AG04450 (cell line): ENCODE measurements around the gene TEX2. TPM values are rescaled to one million over a fixed set of nuclear protein-coding genes. Genes with fewer than 3 reads are reported as not detected.
"Not testable (repeated sequence)": the region's sequence is repeated elsewhere in the genome, so short reads cannot be mapped to it uniquely, and the experiment has no call there.

Experiments used
- CTCF ChIA-PET: fragments of 300-600, 350-600 bp; formaldehyde crosslinking; extraction: SDS; loops from one replicate; lab custom pipeline; 2022; ENCODE audit warnings: antibody characterized with exemption, inconsistent platforms; lab: Charles Lee
- POLR2A ChIA-PET: fragments of 350-600 bp; formaldehyde crosslinking; extraction: SDS; loops from one replicate; lab custom pipeline; 2021; ENCODE audit warnings: antibody characterized with exemption, inconsistent platforms; lab: Yijun Ruan, JAX
- DNase-seq: peaks from one replicate; pipeline ENCODE4 v3.0.0-alpha.2; 2011; ENCODE audit warnings: low read depth, low spot score
- H3K27ac ChIP-seq: one replicate; pipeline ENCODE4 v1.5.1; 2012; ENCODE audit warnings: low read depth, low read length, control low read depth
- H3K27me3 ChIP-seq: one replicate; pipeline ENCODE4 v1.6.0; 2012; ENCODE audit warnings: low read length; ENCODE audit not compliant: control insufficient read depth, insufficient read depth
- H3K4me3 ChIP-seq: 2 replicates; pipeline ENCODE4 v1.5.1; 2011; ENCODE audit warnings: mild to moderate bottlenecking, low read depth, low read length, control low read depth
- H3K9me3 ChIP-seq: 2 replicates; pipeline ENCODE4 v1.5.1; 2012; ENCODE audit warnings: low read length; ENCODE audit not compliant: control insufficient read depth, insufficient read depth
- polyA plus RNA-seq: library from polyadenylated mRNA; depleted of rRNA; stranded (reverse); fragments of >200 nt; gene quantifications from 2 replicates; pipeline ENCODE4 v1.2.3, GENCODE V29; 2011
- TF ChIP-seq, protein P1 (sequence below): IDR thresholded peaks from 2 replicates; pipeline ENCODE4 v1.5.1; 2011; ENCODE audit warnings: low read depth, low read length, control low read depth, inconsistent platforms

The TEX2 gene
- polyA plus RNA-seq, 1 experiment = 27.9 TPM

DNA sequence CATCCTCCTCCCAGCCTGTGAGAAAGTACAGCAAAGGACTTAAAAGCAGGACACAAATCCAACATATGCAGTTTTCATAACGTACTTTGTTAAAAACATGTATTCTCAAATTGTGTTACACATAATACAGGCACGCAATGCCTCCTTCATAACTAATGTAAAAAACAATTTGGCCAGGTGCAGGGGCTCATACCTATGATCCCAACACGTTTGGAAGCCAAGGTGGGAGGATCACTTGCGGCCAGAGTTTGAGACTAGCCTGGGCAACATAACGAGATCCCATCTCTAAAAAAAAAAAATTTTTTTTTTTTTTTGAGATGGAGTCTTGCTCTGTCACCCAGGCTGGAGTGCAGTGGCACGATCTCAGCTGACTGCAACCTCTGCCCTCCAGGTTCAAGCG, 20.4 kb downstream of the TEX2 start:
- POLR2A ChIA-PET = no interaction called here
- no peak for DNase-seq
- H3K27me3 ChIP-seq = no peaks in the 10 kb centered on the region
- TF ChIP-seq, protein P1, sequence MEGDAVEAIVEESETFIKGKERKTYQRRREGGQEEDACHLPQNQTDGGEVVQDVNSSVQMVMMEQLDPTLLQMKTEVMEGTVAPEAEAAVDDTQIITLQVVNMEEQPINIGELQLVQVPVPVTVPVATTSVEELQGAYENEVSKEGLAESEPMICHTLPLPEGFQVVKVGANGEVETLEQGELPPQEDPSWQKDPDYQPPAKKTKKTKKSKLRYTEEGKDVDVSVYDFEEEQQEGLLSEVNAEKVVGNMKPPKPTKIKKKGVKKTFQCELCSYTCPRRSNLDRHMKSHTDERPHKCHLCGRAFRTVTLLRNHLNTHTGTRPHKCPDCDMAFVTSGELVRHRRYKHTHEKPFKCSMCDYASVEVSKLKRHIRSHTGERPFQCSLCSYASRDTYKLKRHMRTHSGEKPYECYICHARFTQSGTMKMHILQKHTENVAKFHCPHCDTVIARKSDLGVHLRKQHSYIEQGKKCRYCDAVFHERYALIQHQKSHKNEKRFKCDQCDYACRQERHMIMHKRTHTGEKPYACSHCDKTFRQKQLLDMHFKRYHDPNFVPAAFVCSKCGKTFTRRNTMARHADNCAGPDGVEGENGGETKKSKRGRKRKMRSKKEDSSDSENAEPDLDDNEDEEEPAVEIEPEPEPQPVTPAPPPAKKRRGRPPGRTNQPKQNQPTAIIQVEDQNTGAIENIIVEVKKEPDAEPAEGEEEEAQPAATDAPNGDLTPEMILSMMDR = no peak
- H3K27ac ChIP-seq = no peak overlapping the region
- no peak overlapping the region for H3K4me3 ChIP-seq
- CTCF ChIA-PET = no interaction called here
- no peaks in the 10 kb centered on the region for H3K9me3 ChIP-seq

DNA sequence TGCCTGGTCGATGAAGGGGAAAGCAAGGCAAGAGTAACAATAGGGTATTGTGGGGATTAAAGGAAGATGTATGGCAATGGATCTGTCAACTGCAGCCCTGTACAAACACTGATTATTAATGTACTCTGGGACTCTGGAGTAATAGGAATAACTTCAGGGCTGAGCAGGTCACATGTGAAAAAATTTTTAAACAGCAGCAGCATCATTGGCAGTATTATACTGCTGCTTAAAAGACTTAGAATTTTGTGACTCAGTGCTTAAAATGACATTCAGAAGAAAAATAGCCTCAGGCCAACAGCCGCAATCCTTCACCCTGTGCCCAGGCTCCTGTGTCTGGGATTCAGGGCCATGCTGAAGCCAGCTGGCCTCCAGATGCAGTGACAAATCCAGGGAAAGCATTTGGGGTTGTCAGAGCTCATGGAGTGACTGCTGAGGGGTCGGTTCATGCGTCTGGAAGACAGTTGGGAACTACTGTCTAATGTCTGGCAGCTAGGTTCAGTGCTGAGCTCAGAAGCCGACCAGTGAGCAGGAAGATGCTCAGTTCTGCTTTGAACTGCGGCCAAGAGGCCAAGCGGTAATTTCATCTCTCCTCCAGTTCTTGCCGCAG, 22.2 kb downstream of the TEX2 start:
- peak overlapping the region; percentile 75 for H3K27ac ChIP-seq
- CTCF ChIA-PET = interaction anchor here (1.3 kb wide), 1 partner anchor 42 kb away, joined by 3 read pairs; no protein-coding TSS in a partner anchor

DNA sequence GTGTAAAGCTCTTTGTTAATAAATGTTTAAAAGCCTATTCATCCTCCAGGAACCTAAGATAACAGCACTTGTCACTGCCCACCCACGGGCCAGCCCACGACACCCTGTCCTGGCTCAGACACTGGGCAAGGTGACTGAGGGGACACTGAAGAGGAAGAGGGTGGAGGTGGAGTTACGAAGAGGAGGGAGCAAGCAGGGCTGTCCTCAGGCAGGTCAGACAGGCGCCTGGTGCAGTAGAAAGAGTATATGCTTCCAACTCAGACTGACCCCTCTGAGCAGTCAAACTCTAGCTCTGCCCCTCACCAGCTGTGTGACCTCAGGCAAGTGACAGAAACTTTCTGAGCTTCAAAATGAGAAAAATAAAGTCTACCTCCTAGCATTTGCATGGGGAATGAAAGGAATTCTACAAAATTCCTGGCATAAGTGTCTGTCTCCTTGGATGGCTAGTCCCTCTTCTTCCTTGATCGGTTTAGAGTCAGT, 22.8 kb downstream of the TEX2 start:
- H3K27me3 ChIP-seq = no peaks in the 10 kb centered on the region
- ChIA-PET POLR2A (interaction anchor here (0.8 to 2.8 kb wide), 4 partner anchors 9 to 398 kb away, joined by 3 to 20 read pairs (median 10); partner anchors contain the start of genes SMARCD2 and TEX2), CTCF (no interaction called here)
- no peak for DNase-seq
- TF ChIP-seq, protein P1 = no peak
- no peaks in the 10 kb centered on the region for H3K9me3 ChIP-seq
- no peak overlapping the region for H3K4me3 ChIP-seq
- H3K27ac ChIP-seq = peak overlapping the region; percentile 49

More for the DNA sequence above, 22.2 kb downstream of the TEX2 start:
- Histone ChIP-seq H3K4me3 (no peak overlapping the region; the same call in 1 of the 2 replicates), H3K27me3 (no peaks in the 10 kb centered on the region), H3K9me3 (no peaks in the 10 kb centered on the region)
- POLR2A ChIA-PET = interaction anchor here (0.8 to 2.8 kb wide), 5 partner anchors 10 to 399 kb away, joined by 3 to 20 read pairs (median 4); partner anchors contain the start of genes SMARCD2 and TEX2
- TF ChIP-seq, protein P1 = no peak
- DNase-seq = peak; percentile 64

DNA sequence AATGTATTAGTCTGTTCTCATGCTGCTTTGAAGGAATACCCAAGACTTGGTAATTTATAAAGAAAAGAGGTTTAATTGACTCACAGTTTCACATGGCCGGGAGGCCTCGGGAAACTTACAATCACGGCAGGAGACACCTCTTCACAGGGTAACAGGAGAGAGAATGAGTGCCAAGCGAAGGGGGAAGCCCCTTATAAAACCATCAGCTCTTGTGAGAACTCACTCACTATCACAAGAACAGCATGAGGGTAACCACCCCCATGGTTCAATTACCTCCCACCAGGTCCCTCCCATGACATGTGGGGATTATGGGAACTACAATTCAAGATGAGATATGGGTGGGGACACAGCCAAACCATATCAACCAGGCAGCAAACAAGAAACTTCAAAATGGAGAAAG, 24.6 kb downstream of the TEX2 start:
- H3K27ac ChIP-seq, H3K4me3 ChIP-seq, POLR2A ChIA-PET, DNase-seq, H3K9me3 ChIP-seq, H3K27me3 ChIP-seq: not testable (repeated sequence)
- CTCF ChIA-PET = interaction anchor here (0.8 kb wide), 1 partner anchor 11 kb away, joined by 3 read pairs; no protein-coding TSS in a partner anchor

DNA sequence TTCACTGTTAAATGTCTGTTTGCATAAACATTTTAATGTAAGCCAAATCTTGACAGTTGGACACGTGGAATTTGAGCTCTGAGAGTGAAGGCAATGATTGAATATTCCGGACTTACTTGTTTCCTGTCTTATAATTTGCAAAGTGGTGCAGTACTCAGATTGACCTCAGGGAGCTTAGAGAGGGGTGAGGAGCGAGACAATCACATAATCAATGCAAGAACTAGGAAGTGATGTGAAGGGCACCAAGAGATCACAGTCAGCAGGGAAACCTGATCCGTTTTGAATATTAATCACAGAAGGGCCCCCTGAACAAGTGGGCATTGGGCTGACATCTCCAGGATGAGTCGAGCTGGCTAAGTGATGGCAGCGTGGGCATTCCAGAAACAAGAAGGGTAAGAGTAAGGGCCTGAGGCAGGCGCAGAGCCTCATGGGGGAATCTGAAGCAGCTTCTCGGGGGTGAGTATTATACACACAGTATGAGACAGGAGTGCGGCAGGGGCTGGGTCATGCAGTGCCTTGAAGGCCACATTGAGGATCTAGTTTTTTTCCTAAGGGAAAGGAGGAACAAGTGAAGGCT, 26.1 kb downstream of the TEX2 start:
- H3K27me3 ChIP-seq = no peaks in the 10 kb centered on the region
- TF ChIP-seq, protein P1 = peak; percentile 43
- no peaks in the 10 kb centered on the region for H3K9me3 ChIP-seq
- ChIA-PET CTCF (interaction anchor here (0.8 to 2.1 kb wide), 7 partner anchors 8 to 104 kb away, joined by 3 to 10 read pairs (median 5); no protein-coding TSS in a partner anchor), POLR2A (interaction anchor here (0.6 kb wide), 1 partner anchor 67 kb away, joined by 4 read pairs; no protein-coding TSS in a partner anchor)
- H3K27ac ChIP-seq = no peak overlapping the region
- DNase-seq = no peak
- no peak overlapping the region for H3K4me3 ChIP-seq
